Transverse colon (tissue), 4 donors: ENCODE data around the gene IFIT5. TPM values are rescaled to one million over a fixed set of nuclear protein-coding genes. Genes with fewer than 3 reads are reported as not detected.
"Not testable (repeated sequence)": the region's sequence is repeated elsewhere in the genome, so short reads cannot be mapped to it uniquely, and the experiment has no call there.

Source experiments
- DNase-seq: peaks from one replicate; pipeline ENCODE4 v3.0.0-alpha.2; 2019
- H3K27ac ChIP-seq, 4 donors: fragments of 200-600 bp; sonication (generic); 2 replicates each; pipeline ENCODE4 v1.5.1; 2016 to 2018; ENCODE audit warnings: inconsistent platforms in 4 of 4
- H3K27me3 ChIP-seq: fragments of 200-600 bp; sonication (generic); 2 replicates; pipeline ENCODE4 v1.5.1; 2017; ENCODE audit warnings: inconsistent platforms
- H3K36me3 ChIP-seq, 4 donors: fragments of 200-600 bp; sonication (generic); 2 replicates each; pipeline ENCODE4 v1.5.1; 2017 to 2019; ENCODE audit warnings: inconsistent platforms in 4 of 4
- H3K4me1 ChIP-seq, 4 donors: fragments of 200-600 bp; sonication (generic); 2 replicates each; pipeline ENCODE4 v1.5.1; 2017 to 2020; ENCODE audit warnings: inconsistent platforms in 4 of 4
- H3K4me3 ChIP-seq, 4 donors: fragments of 200-600 bp; sonication (generic); 1 replicate in 1 of 4; 2 replicates in 3 of 4; pipeline versions ENCODE4 v1.5.1 to v1.6.1; 2017 to 2019; ENCODE audit warnings: inconsistent platforms in 4 of 4
- H3K9me3 ChIP-seq, 2 donors: fragments of 200-600 bp; sonication (generic); 2 replicates each; pipeline ENCODE4 v1.5.1; 2017 to 2019; ENCODE audit warnings: inconsistent platforms in 2 of 2
- EP300 ChIP-seq: sonication (generic); formaldehyde crosslinking; IDR thresholded peaks from one replicate; pipeline ENCODE4 v1.6.1; 2017; ENCODE audit warnings: antibody characterized with exemption, low read depth
- POLR2A ChIP-seq: fragments of 450-650 bp; IDR thresholded peaks from one replicate; pipeline ENCODE4 v1.6.1; 2016; ENCODE audit warnings: antibody characterized with exemption, mild to moderate bottlenecking, moderate library complexity
- POLR2AphosphoS5 ChIP-seq, 3 donors: sonication (generic); formaldehyde crosslinking; IDR thresholded peaks; one replicate each; pipeline ENCODE4 v1.6.1; 2016; ENCODE audit warnings: antibody characterized with exemption in 3 of 3
- WGBS, 2 donors: methylation state at CpG; one replicate each; pipeline ENCODE4 v1.1.5; 2018; ENCODE audit warnings: low coverage in 1 of 2; 5-methylcytosine and 5-hydroxymethylcytosine counted together
- in situ Hi-C, 4 donors: fragments of 200-750 bp; cut with MboI; loops; one replicate each; pipeline versions ENCODE4 v1.15.0 to v1.15.1; 2017; ENCODE audit warnings: low sequenced_read_pairs in 3 of 4, low pct_ligation_motif_present in 1 of 4, low pct_unique_long_range_greater_than_20kb in 1 of 4
- intact Hi-C: fragments of 100-400 bp; cut with DNase I; formaldehyde crosslinking; loops from one replicate; pipeline ENCODE4 v1.15.1; 2023; ENCODE audit warnings: low total_unique reads
- total RNA-seq, 4 donors: library from RNA; depleted of rRNA; stranded (reverse); fragments of >200 nt; gene quantifications; one replicate each; pipeline ENCODE4 v1.1.0, GENCODE V29; 2016
- TF ChIP-seq, protein P1 (sequence below), 5 experiments: fragments of 200-600 bp in 3 of 5; fragments of 450-650 bp in 2 of 5; sonication (generic) in 3 of 5; IDR thresholded peaks; 1 replicate in 2 of 5; 2 replicates in 3 of 5; pipeline ENCODE4 v1.5.1; 2016 to 2017; ENCODE audit warnings: antibody characterized with exemption in 5 of 5, inconsistent platforms in 3 of 5, mild to moderate bottlenecking in 2 of 5, moderate library complexity in 1 of 5

Gene IFIT5
- total RNA-seq, 4 donors from 2014 or later, result 1.5 to 12.5 (median 11.2) TPM

DNA sequence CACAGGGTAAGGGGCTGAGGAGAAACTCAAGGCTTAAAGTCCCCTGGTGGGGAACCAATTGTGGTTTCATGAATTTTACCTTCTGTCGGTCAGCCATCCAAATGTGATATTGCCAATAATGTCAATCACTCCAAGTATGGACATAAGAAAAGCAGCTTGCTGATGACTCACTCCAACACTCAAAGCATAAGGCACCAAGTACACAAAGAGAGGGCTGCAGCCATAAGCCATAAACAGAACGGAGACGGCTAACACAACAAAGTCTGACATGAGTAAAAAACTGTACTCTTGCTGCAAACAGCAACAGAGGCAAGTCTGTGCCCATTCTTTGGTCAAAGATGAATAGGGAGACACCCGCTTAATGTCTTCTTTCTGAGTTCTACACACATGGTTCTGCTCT is 24.2 kb downstream of the IFIT5 start:
- TF ChIP-seq, protein P1, sequence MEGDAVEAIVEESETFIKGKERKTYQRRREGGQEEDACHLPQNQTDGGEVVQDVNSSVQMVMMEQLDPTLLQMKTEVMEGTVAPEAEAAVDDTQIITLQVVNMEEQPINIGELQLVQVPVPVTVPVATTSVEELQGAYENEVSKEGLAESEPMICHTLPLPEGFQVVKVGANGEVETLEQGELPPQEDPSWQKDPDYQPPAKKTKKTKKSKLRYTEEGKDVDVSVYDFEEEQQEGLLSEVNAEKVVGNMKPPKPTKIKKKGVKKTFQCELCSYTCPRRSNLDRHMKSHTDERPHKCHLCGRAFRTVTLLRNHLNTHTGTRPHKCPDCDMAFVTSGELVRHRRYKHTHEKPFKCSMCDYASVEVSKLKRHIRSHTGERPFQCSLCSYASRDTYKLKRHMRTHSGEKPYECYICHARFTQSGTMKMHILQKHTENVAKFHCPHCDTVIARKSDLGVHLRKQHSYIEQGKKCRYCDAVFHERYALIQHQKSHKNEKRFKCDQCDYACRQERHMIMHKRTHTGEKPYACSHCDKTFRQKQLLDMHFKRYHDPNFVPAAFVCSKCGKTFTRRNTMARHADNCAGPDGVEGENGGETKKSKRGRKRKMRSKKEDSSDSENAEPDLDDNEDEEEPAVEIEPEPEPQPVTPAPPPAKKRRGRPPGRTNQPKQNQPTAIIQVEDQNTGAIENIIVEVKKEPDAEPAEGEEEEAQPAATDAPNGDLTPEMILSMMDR (IDR thresholded peaks at IDR 0.05), result no peak
- TF ChIP-seq EP300, result no peak
- no peak for TF ChIP-seq POLR2AphosphoS5 (IDR thresholded peaks at IDR 0.05)
- no peak for TF ChIP-seq POLR2A
- Histone ChIP-seq H3K9me3 (no peaks in the 10 kb centered on the region), H3K4me3 (no peak overlapping the region), H3K27ac (no peak overlapping the region), H3K4me1 (no peaks in the 10 kb centered on the region), H3K36me3 (no peaks in the 10 kb centered on the region), H3K27me3 (no peaks in the 10 kb centered on the region)
- WGBS, 2 donors, result 83% methylated on average over 4 of the region's 4 CpGs; no CpG with 5 or more reads in 1 of the 2 donors
- intact Hi-C loops (no loop called here), in situ Hi-C loops (loop anchor here in 2 of 4 donors (25.0 kb wide), 1 partner anchor 249 kb away; no protein-coding TSS in a partner anchor)
- DNase-seq, result no peak

DNA sequence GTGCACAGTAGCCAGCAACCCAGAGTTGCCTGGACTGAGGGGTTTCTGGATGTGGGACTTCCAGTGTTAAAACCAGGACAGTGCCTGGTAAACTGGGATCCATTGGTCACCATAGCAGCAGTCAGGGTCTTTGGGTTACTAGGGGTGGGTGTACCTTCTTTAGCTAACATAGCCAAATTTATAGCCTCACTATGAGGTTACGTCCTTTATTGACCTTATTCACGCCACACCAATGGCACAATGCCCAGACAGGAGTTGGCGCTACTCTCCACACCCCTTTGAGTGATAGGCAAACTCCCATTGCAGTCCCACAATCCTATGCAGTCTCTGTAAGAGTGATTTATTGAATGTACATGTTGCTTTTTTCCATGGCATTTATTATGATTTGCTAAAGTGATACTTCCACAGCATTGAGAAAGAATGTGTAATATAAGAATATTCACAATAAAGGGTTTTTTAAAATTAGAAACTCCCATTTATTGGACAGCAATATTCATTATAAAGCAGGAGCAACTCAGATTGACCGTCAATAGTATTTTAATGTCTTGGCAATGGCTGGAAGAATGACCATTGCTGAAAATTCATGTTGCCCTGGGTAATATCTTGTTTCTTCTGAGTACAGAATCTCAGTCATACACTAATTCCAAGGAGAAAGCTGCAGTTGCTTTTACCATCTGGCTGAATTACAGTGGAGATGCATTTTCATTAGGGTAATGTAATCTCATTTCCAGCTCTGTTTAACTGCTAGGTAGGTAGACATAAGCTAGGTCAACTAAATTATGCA is 26.1 kb downstream of the IFIT5 start:
- WGBS, 2 donors, result 81 to 100% methylated on average over 1 to 4 of the region's 4 CpGs
- H3K27me3 ChIP-seq, result no peaks in the 10 kb centered on the region

DNA sequence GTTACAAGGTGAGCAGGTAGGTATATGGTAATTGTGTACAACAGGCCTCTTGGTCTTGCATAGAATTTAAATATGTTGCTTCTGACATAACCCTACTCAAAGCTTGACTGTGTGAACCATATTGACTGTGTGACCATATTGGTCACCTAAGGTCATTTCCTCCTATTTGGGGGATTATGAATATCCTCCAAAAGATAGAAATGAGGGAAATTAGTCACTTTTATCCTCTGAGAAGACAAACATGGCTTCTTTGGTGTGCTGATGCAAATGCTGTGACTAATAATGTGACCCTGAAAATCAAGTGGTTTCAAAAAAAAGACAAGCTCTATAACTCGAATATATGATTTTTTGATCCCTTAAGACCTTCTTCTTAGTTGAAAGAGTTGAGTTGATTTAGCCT is 27.9 kb downstream of the IFIT5 start:
- 79% methylated on average over 1 of the region's 1 CpG; no CpG with 5 or more reads in 1 of the 2 donors for WGBS, 2 donors
- TF ChIP-seq POLR2AphosphoS5 (IDR thresholded peaks at IDR 0.05) (no peak), POLR2A (no peak), EP300 (no peak)
- TF ChIP-seq, protein P1 (IDR thresholded peaks at IDR 0.05), result no peak
- Histone ChIP-seq H3K36me3 (no peaks in the 10 kb centered on the region), H3K27me3 (no peaks in the 10 kb centered on the region), H3K4me3 (no peak overlapping the region), H3K9me3 (no peaks in the 10 kb centered on the region), H3K4me1 (no peaks in the 10 kb centered on the region), H3K27ac (no peak overlapping the region)
- in situ Hi-C loops (loop anchor here in 2 of 4 donors (25.0 kb wide), 1 partner anchor 245 kb away; no protein-coding TSS in a partner anchor), intact Hi-C loops (no loop called here)
- DNase-seq, result no peak

More for the DNA sequence above, 26.1 kb downstream of the IFIT5 start:
- Histone ChIP-seq H3K4me3 (no peak overlapping the region), H3K4me1 (no peaks in the 10 kb centered on the region), H3K27ac (no peak overlapping the region), H3K36me3 (no peaks in the 10 kb centered on the region), H3K9me3 (no peaks in the 10 kb centered on the region)
- in situ Hi-C loops, result loop anchor here in 2 of 4 donors (25.0 kb wide), 1 partner anchor 247 kb away; no protein-coding TSS in a partner anchor
- intact Hi-C loops, result no loop called here
- TF ChIP-seq POLR2AphosphoS5 (IDR thresholded peaks at IDR 0.05), result no peak
- no peak for TF ChIP-seq POLR2A
- no peak for TF ChIP-seq EP300
- TF ChIP-seq, protein P1 (IDR thresholded peaks at IDR 0.05), result no peak
- no peak for DNase-seq

DNA sequence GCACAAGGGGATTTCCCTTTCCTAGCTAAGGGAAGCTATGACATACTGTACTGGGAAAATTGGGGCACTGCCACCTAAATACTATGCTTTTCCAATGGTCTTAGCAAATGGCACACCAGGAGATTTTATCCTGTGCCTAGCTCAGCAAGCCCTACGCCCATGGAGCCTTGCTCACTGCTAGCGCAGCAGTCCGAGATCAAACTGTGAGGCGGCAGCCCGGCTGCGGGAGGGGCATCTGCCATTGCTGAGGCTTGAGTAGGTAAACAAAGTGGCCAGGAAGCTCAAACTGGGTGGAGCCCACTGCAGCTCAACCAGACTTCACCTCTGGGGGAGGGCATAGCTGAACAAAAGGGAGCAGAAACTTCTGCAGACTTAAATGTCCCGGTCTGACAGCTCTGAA is 30.5 kb downstream of the IFIT5 start:
- H3K4me1 ChIP-seq, H3K36me3 ChIP-seq, H3K27me3 ChIP-seq, intact Hi-C loops, H3K4me3 ChIP-seq, H3K27ac ChIP-seq, DNase-seq, H3K9me3 ChIP-seq: not testable (repeated sequence)
- in situ Hi-C loops, result loop anchor here in 2 of 4 donors (25.0 kb wide), 1 partner anchor 242 kb away; no protein-coding TSS in a partner anchor
- 70 to 90% methylated on average over 2 to 7 of the region's 7 CpGs for WGBS, 2 donors
